ENCODE measurements around the gene SELENOP.

Gene SELENOP

DNA sequence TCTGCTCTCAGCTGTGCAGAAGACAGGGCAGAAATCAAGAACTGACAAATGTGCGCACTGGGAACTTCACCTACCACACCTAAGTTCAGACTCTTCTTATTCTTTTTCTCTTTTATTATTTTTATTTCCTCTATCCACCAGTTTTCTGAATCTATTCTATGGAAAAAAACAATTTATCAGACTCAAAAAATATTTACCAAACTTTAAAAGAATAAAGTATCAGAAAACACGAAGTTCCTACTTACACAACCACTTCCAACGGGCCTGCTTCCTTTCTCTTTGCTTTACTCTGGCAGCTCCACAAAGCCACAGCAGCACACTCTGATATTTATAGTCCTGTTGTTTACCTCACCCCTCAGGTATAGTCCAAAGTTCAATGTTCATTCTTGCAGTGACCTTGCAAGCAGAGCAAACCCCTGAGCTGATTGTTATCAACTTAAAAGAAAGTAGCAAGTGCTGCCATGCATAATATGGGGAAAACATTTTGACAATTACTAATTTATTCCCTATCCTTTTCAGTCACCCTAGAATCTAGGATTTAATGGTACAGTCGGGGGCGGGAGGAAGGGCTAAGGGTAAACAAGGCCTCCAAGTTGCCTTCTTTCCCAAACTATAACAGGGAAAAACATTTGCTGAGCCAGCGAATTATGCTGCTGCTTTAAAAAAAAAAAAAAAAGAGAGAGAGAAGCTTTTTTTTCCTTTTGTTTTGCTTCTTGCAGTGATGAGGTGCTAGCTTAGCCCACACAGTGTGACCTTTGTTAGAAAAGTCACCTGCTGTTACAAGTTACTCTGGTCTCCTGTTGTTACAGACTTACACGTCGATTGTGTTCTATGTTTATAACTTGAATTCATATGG lies at the start of gene SELENOP:
TSS of gene SELENOP (minus strand) at position 302 of the 856 bp plus-strand sequence. CDS start 3,539 bp downstream, outside the sequence.
- no peak within 1 kb of the TSS for H3K9ac ChIP-seq (ENCODE audit: low read length)
- no peaks in the 10 kb centered on the region for H3K9me3 ChIP-seq (ENCODE audit: insufficient read depth, low read length)
- no peak within 1 kb of the TSS for H3K27ac ChIP-seq (ENCODE audit: low read depth, low read length)
- no peak within 1 kb of the TSS for H2AFZ ChIP-seq (ENCODE audit: low read depth, low read length, severe bottlenecking)
- no peaks in the 10 kb centered on the region for H3K9me2 ChIP-seq (replicated peaks; ENCODE audit: insufficient read depth, low read length)
- no peaks in the 10 kb centered on the region for H3K36me3 ChIP-seq (ENCODE audit: low read length)
- H3K79me2 ChIP-seq (ENCODE audit: insufficient read depth, low read length) = no peaks in the 10 kb centered on the region
- no peaks in the 10 kb centered on the region for H4K20me1 ChIP-seq (ENCODE audit: low read depth, low read length)
- TF ChIP-seq, protein P1, sequence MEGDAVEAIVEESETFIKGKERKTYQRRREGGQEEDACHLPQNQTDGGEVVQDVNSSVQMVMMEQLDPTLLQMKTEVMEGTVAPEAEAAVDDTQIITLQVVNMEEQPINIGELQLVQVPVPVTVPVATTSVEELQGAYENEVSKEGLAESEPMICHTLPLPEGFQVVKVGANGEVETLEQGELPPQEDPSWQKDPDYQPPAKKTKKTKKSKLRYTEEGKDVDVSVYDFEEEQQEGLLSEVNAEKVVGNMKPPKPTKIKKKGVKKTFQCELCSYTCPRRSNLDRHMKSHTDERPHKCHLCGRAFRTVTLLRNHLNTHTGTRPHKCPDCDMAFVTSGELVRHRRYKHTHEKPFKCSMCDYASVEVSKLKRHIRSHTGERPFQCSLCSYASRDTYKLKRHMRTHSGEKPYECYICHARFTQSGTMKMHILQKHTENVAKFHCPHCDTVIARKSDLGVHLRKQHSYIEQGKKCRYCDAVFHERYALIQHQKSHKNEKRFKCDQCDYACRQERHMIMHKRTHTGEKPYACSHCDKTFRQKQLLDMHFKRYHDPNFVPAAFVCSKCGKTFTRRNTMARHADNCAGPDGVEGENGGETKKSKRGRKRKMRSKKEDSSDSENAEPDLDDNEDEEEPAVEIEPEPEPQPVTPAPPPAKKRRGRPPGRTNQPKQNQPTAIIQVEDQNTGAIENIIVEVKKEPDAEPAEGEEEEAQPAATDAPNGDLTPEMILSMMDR (IDR thresholded peaks at IDR 0.05; ENCODE audit: insufficient read depth, low read length, poor library complexity, severe bottlenecking) = no peak
- no peak for TF ChIP-seq EZH2phosphoT487 (conservative IDR thresholded peaks at IDR 0.05; ENCODE audit: low read length)
- H3F3A ChIP-seq (ENCODE audit: insufficient read depth) = no peaks in the 10 kb centered on the region
- no peak within 1 kb of the TSS for H3K4me3 ChIP-seq (ENCODE audit: insufficient read depth, low read length, poor library complexity, severe bottlenecking)
- no peaks in the 10 kb centered on the region for H3K27me3 ChIP-seq (ENCODE audit: low read length)
- H3K4me2 ChIP-seq (ENCODE audit: low read depth, low read length, poor library complexity, severe bottlenecking) = no peak within 1 kb of the TSS

- no peak overlapping the region for H2AFZ ChIP-seq (ENCODE audit: low read depth, low read length, severe bottlenecking)
- H3K9ac ChIP-seq (ENCODE audit: low read length) = no peak overlapping the region
- H3K4me2 ChIP-seq (ENCODE audit: low read depth, low read length, poor library complexity, severe bottlenecking) = no peak overlapping the region
- H4K20me1 ChIP-seq (ENCODE audit: low read depth, low read length) = no peaks in the 10 kb centered on the region
- H3K4me3 ChIP-seq (ENCODE audit: insufficient read depth, low read length, poor library complexity, severe bottlenecking) = no peak overlapping the region
- no peaks in the 10 kb centered on the region for H3K79me2 ChIP-seq (ENCODE audit: insufficient read depth, low read length)
- H3K27ac ChIP-seq (ENCODE audit: low read depth, low read length) = no peak overlapping the region
- H3K36me3 ChIP-seq (ENCODE audit: low read length) = no peaks in the 10 kb centered on the region
- H3K9me3 ChIP-seq (ENCODE audit: insufficient read depth, low read length) = no peaks in the 10 kb centered on the region
- no peaks in the 10 kb centered on the region for H3K27me3 ChIP-seq (ENCODE audit: low read length)
- TF ChIP-seq, protein P1 (IDR thresholded peaks at IDR 0.05; ENCODE audit: insufficient read depth, low read length, poor library complexity, severe bottlenecking) = no peak
- TF ChIP-seq EZH2phosphoT487 (conservative IDR thresholded peaks at IDR 0.05; ENCODE audit: low read length) = no peak
- H3F3A ChIP-seq (ENCODE audit: insufficient read depth) = no peaks in the 10 kb centered on the region
- H3K9me2 ChIP-seq (replicated peaks; ENCODE audit: insufficient read depth, low read length) = no peaks in the 10 kb centered on the region
These were observed 47.0 kb upstream of the SELENOP start for GRCh38 chr5:42858687-42859086.

GRCh38 chr5:42858031-42858643 lies 46.4 kb upstream of the SELENOP start:
- H3K36me3 ChIP-seq (ENCODE audit: low read length) = no peaks in the 10 kb centered on the region
- no peaks in the 10 kb centered on the region for H3F3A ChIP-seq (ENCODE audit: insufficient read depth)
- H3K4me3 ChIP-seq (ENCODE audit: insufficient read depth, low read length, poor library complexity, severe bottlenecking) = no peak overlapping the region
- H3K4me2 ChIP-seq (ENCODE audit: low read depth, low read length, poor library complexity, severe bottlenecking) = no peak overlapping the region
- TF ChIP-seq, protein P1 (IDR thresholded peaks at IDR 0.05; ENCODE audit: insufficient read depth, low read length, poor library complexity, severe bottlenecking) = no peak
- TF ChIP-seq EZH2phosphoT487 (conservative IDR thresholded peaks at IDR 0.05; ENCODE audit: low read length) = no peak
- no peak overlapping the region for H3K9ac ChIP-seq (ENCODE audit: low read length)
- no peaks in the 10 kb centered on the region for H3K79me2 ChIP-seq (ENCODE audit: insufficient read depth, low read length)
- no peaks in the 10 kb centered on the region for H3K9me2 ChIP-seq (replicated peaks; ENCODE audit: insufficient read depth, low read length)
- H3K9me3 ChIP-seq (ENCODE audit: insufficient read depth, low read length) = no peaks in the 10 kb centered on the region
- H2AFZ ChIP-seq (ENCODE audit: low read depth, low read length, severe bottlenecking) = no peak overlapping the region
- no peak overlapping the region for H3K27ac ChIP-seq (ENCODE audit: low read depth, low read length)
- H4K20me1 ChIP-seq (ENCODE audit: low read depth, low read length) = no peaks in the 10 kb centered on the region
- no peaks in the 10 kb centered on the region for H3K27me3 ChIP-seq (ENCODE audit: low read length)

All from SU-DHL-6 (cell line).